WTC11 (cell line): ENCODE measurements around the gene CCDC80. TPM values are rescaled to one million over a fixed set of nuclear protein-coding genes. Genes with fewer than 3 reads are reported as not detected.

Experiments used
- ATAC-seq: fragments of 200-7000 bp; cut with Tn5 transposase; 2 replicates; pipeline ENCODE4 v1.10.0; 2021; ENCODE audit warnings: mild to moderate bottlenecking, moderate library complexity
- CTCF ChIA-PET: fragments of 300-600 bp; sonication (Branson Sonifier 250); formaldehyde crosslinking; loops from one replicate; lab custom pipeline; 2021; ENCODE audit warnings: antibody characterized with exemption; lab: Charles Lee
- POLR2A ChIA-PET: fragments of 350-600 bp; sonication (Branson Sonifier 250); formaldehyde crosslinking; loops from one replicate; lab custom pipeline; 2021; ENCODE audit warnings: antibody characterized with exemption; lab: Charles Lee
- DNase-seq: peaks from one replicate; pipeline ENCODE4 v3.0.0; 2021; ENCODE audit warnings: low spot score
- H3K27ac Mint-ChIP-seq: 2 replicates; pipeline ENCODE4 v1.8.0; 2021; ENCODE audit warnings: mixed read lengths
- H3K27me3 Mint-ChIP-seq: 2 replicates; pipeline ENCODE4 v1.8.0; 2021; ENCODE audit warnings: low read depth, mild to moderate bottlenecking, moderate library complexity, mixed read lengths
- H3K36me3 Mint-ChIP-seq: 2 replicates; pipeline ENCODE4 v1.8.0; 2021; ENCODE audit warnings: mixed read lengths
- H3K4me1 Mint-ChIP-seq: 2 replicates; pipeline ENCODE4 v1.8.0; 2022; ENCODE audit warnings: mixed read lengths
- H3K4me3 Mint-ChIP-seq: 2 replicates; pipeline ENCODE4 v1.8.0; 2021; ENCODE audit warnings: mild to moderate bottlenecking, moderate library complexity, mixed read lengths
- H3K9me3 Mint-ChIP-seq: 2 replicates; pipeline ENCODE4 v1.8.0; 2021; ENCODE audit warnings: mixed read lengths
- AR ChIP-seq: fragments of 250-450 bp; sonication (Bioruptor Pico); IDR thresholded peaks from 2 replicates; pipeline ENCODE4 v1.9.0; 2021; ENCODE audit warnings: mild to moderate bottlenecking
- ARID4B ChIP-seq: sonication (generic); formaldehyde crosslinking; IDR thresholded peaks from 2 replicates; pipeline ENCODE4 v1.8.0; 2023; ENCODE audit warnings: missing genetic modification reagents, mild to moderate bottlenecking, borderline replicate concordance
- ATF2 ChIP-seq: sonication (generic); formaldehyde crosslinking; IDR thresholded peaks from 2 replicates; pipeline ENCODE4 v1.8.1; 2022; ENCODE audit warnings: low read depth, missing genetic modification reagents, borderline replicate concordance
- ATF3 ChIP-seq: sonication (generic); formaldehyde crosslinking; conservative IDR thresholded peaks from 2 replicates; pipeline ENCODE4 v1.8.1; 2022; ENCODE audit warnings: mild to moderate bottlenecking, missing genetic modification reagents
- ESRRA ChIP-seq: sonication (generic); formaldehyde crosslinking; IDR thresholded peaks from 2 replicates; pipeline ENCODE4 v1.8.1; 2022; ENCODE audit warnings: mild to moderate bottlenecking, missing genetic modification reagents, borderline replicate concordance
- ETV6 ChIP-seq: sonication (generic); formaldehyde crosslinking; IDR thresholded peaks from 2 replicates; pipeline ENCODE4 v1.8.1; 2022; ENCODE audit warnings: mild to moderate bottlenecking, missing genetic modification reagents
- FOXP4 ChIP-seq: sonication (generic); formaldehyde crosslinking; IDR thresholded peaks from 2 replicates; pipeline ENCODE4 v1.8.0; 2022; ENCODE audit warnings: mild to moderate bottlenecking, missing genetic modification reagents
- IRF1 ChIP-seq: sonication (generic); formaldehyde crosslinking; IDR thresholded peaks from 2 replicates; pipeline ENCODE4 v1.8.0; 2023; ENCODE audit warnings: missing genetic modification reagents
- SP1 ChIP-seq: sonication (generic); formaldehyde crosslinking; conservative IDR thresholded peaks from 2 replicates; pipeline ENCODE4 v1.8.1; 2022; ENCODE audit warnings: missing genetic modification reagents
- TP53 ChIP-seq: sonication (generic); formaldehyde crosslinking; IDR thresholded peaks from 2 replicates; pipeline ENCODE4 v1.8.1; 2023; ENCODE audit warnings: mild to moderate bottlenecking, missing genetic modification reagents
- USF1 ChIP-seq: sonication (generic); formaldehyde crosslinking; IDR thresholded peaks from 2 replicates; pipeline ENCODE4 v1.8.0; 2022; ENCODE audit warnings: mild to moderate bottlenecking, missing genetic modification reagents
- ZNF138 ChIP-seq: sonication (generic); formaldehyde crosslinking; conservative IDR thresholded peaks from 2 replicates; pipeline ENCODE4 v1.8.1; 2022; ENCODE audit warnings: mild to moderate bottlenecking, moderate library complexity, missing genetic modification reagents
- ZNF219 ChIP-seq: sonication (generic); formaldehyde crosslinking; IDR thresholded peaks from 2 replicates; pipeline ENCODE4 v1.8.0; 2023; ENCODE audit warnings: missing genetic modification reagents, mild to moderate bottlenecking, borderline replicate concordance
- ZNF281 ChIP-seq: sonication (generic); formaldehyde crosslinking; IDR thresholded peaks from 2 replicates; pipeline ENCODE4 v1.8.0; 2023; ENCODE audit warnings: mild to moderate bottlenecking, missing genetic modification reagents
- ZNF423 ChIP-seq: fragments of 250-450 bp; sonication (Bioruptor Pico); IDR thresholded peaks from 2 replicates; pipeline ENCODE4 v2.1.2; 2022; ENCODE audit warnings: mild to moderate bottlenecking, moderate library complexity
- total RNA-seq: library from RNA; stranded (reverse); gene quantifications from 3 replicates; pipeline ENCODE4 v1.2.3, GENCODE V29; 2021

Gene CCDC80
- total RNA-seq, 1 experiment from 2014 or later = 10.9 TPM

GRCh38 chr3:112598731-112599130, 42.2 kb downstream of the CCDC80 start:
- H3K36me3 Mint-ChIP-seq = no peaks in the 10 kb centered on the region
- ATAC-seq (no peak), DNase-seq (no peak)
- POLR2A ChIA-PET = no interaction called here
- CTCF ChIA-PET = interaction anchor here (1.4 kb wide), 1 partner anchor 136 kb away, joined by 4 read pairs; no protein-coding TSS in a partner anchor
- no peak overlapping the region for H3K4me3 Mint-ChIP-seq
- 0 out of 2 replicates have a peak, but pooled peaks cover 3% of the 10 kb centered on the region for H3K4me1 Mint-ChIP-seq
- TF ChIP-seq ZNF219 (CRISPR knock-in tag) = no peak
- no peak for TF ChIP-seq ZNF281 (CRISPR knock-in tag)
- no peak for TF ChIP-seq ZNF423 (CRISPR knock-in tag)
- no peak for TF ChIP-seq AR (CRISPR knock-in tag)
- TF ChIP-seq FOXP4 (CRISPR knock-in tag) = no peak
- TF ChIP-seq ARID4B = no peak
- no peak for TF ChIP-seq IRF1 (CRISPR knock-in tag)
- no peak for TF ChIP-seq ESRRA (CRISPR knock-in tag)
- no peak for TF ChIP-seq ATF2 (CRISPR knock-in tag)
- no peak for TF ChIP-seq ZNF138 (CRISPR knock-in tag)
- no peak for TF ChIP-seq TP53
- TF ChIP-seq ETV6 (CRISPR knock-in tag) = no peak
- no peak for TF ChIP-seq SP1 (CRISPR knock-in tag)
- TF ChIP-seq USF1 (CRISPR knock-in tag) = no peak
- TF ChIP-seq ATF3 (CRISPR knock-in tag) = no peak
- H3K9me3 Mint-ChIP-seq = no peaks in the 10 kb centered on the region
- no peak overlapping the region for H3K27ac Mint-ChIP-seq
- H3K27me3 Mint-ChIP-seq = no peaks in the 10 kb centered on the region
